Astrocyte (in vitro differentiated cells and primary cell): Measurements from ENCODE around the gene RFLNA. TPM values are rescaled to one million over a fixed set of nuclear protein-coding genes. Genes with fewer than 3 reads are reported as not detected.

Source experiments
- DNase-seq: peaks from one replicate; pipeline ENCODE4 v3.0.0-alpha.2; 2010; ENCODE audit warnings: low read depth
- FAIRE-seq: peaks from 2 replicates; lab custom pipeline; 2011; peaks lifted over from hg19 to GRCh38; lab: Jason Lieb, UNC
- H2AFZ ChIP-seq: 2 replicates; pipeline ENCODE4 v1.6.0; 2012; ENCODE audit warnings: low read depth, low read length, inconsistent platforms
- H3K27ac ChIP-seq: 2 replicates; pipeline ENCODE4 v1.5.1; 2011; ENCODE audit warnings: low read depth, low read length, inconsistent platforms
- H3K27me3 ChIP-seq: 2 replicates; pipeline ENCODE4 v1.6.0; 2011; ENCODE audit warnings: low read length, inconsistent platforms; ENCODE audit not compliant: insufficient read depth
- H3K36me3 ChIP-seq: 2 replicates; pipeline ENCODE4 v1.5.1; 2011; ENCODE audit warnings: low read length, inconsistent platforms; ENCODE audit not compliant: insufficient read depth
- H3K4me1 ChIP-seq: 2 replicates; pipeline ENCODE4 v1.5.1; 2011; ENCODE audit warnings: low read length, inconsistent platforms; ENCODE audit not compliant: insufficient read depth
- H3K4me2 ChIP-seq: 2 replicates; pipeline ENCODE4 v1.6.0; 2012; ENCODE audit warnings: low read length, inconsistent platforms
- H3K4me3 ChIP-seq: 2 replicates; pipeline ENCODE4 v1.5.1; 2011; ENCODE audit warnings: low read depth, mild to moderate bottlenecking, low read length, inconsistent platforms; ENCODE audit not compliant: insufficient read depth
- H3K79me2 ChIP-seq: 2 replicates; pipeline ENCODE4 v1.6.0; 2012; ENCODE audit warnings: mild to moderate bottlenecking, low read length, inconsistent platforms; ENCODE audit not compliant: insufficient read depth
- H3K9ac ChIP-seq: 2 replicates; pipeline ENCODE4 v1.6.0; 2012; ENCODE audit warnings: mild to moderate bottlenecking, low read length, inconsistent platforms
- H3K9me3 ChIP-seq: 2 replicates; pipeline ENCODE4 v1.5.1; 2012; ENCODE audit warnings: low read depth, mild to moderate bottlenecking, low read length, inconsistent platforms; ENCODE audit not compliant: insufficient read depth
- H4K20me1 ChIP-seq: 2 replicates; pipeline ENCODE4 v1.6.0; 2012; ENCODE audit warnings: low read length, inconsistent platforms; ENCODE audit not compliant: insufficient read depth
- H3K27ac Mint-ChIP-seq: one replicate; pipeline ENCODE4 v1.8.0; 2021; ENCODE audit warnings: mild to moderate bottlenecking, mixed read lengths; ENCODE audit not compliant: unreplicated experiment
- H3K27me3 Mint-ChIP-seq: one replicate; pipeline ENCODE4 v1.8.0; 2021; ENCODE audit warnings: low read depth, mixed read lengths; ENCODE audit not compliant: unreplicated experiment
- H3K36me3 Mint-ChIP-seq: one replicate; pipeline ENCODE4 v1.8.0; 2021; ENCODE audit warnings: low read depth, mixed read lengths; ENCODE audit not compliant: unreplicated experiment
- H3K4me1 Mint-ChIP-seq: one replicate; pipeline ENCODE4 v1.8.0; 2021; ENCODE audit warnings: low read depth, mixed read lengths; ENCODE audit not compliant: unreplicated experiment
- H3K4me3 Mint-ChIP-seq: one replicate; pipeline ENCODE4 v1.8.0; 2021; ENCODE audit warnings: mild to moderate bottlenecking, moderate library complexity, mixed read lengths; ENCODE audit not compliant: unreplicated experiment
- H3K9me3 Mint-ChIP-seq: one replicate; pipeline ENCODE4 v1.8.0; 2021; ENCODE audit warnings: mild to moderate bottlenecking, mixed read lengths; ENCODE audit not compliant: unreplicated experiment
- CTCF ChIP-seq: IDR thresholded peaks from 2 replicates; pipeline ENCODE4 v1.5.1; 2011; ENCODE audit warnings: low read depth, mild to moderate bottlenecking, inconsistent platforms, low read length, moderate library complexity; ENCODE audit not compliant: insufficient read depth
- EZH2 ChIP-seq: IDR thresholded peaks from 2 replicates; pipeline ENCODE4 v1.6.1; 2012; ENCODE audit warnings: mild to moderate bottlenecking, low read length, inconsistent platforms; ENCODE audit not compliant: insufficient read depth
- total RNA-seq: library from RNA; stranded (reverse); gene quantifications from 2 replicates; pipeline ENCODE4 v1.2.1, GENCODE V29; 2021

Gene RFLNA
- total RNA-seq, 1 donor from 2014 or later, result 1.8 TPM

DNA sequence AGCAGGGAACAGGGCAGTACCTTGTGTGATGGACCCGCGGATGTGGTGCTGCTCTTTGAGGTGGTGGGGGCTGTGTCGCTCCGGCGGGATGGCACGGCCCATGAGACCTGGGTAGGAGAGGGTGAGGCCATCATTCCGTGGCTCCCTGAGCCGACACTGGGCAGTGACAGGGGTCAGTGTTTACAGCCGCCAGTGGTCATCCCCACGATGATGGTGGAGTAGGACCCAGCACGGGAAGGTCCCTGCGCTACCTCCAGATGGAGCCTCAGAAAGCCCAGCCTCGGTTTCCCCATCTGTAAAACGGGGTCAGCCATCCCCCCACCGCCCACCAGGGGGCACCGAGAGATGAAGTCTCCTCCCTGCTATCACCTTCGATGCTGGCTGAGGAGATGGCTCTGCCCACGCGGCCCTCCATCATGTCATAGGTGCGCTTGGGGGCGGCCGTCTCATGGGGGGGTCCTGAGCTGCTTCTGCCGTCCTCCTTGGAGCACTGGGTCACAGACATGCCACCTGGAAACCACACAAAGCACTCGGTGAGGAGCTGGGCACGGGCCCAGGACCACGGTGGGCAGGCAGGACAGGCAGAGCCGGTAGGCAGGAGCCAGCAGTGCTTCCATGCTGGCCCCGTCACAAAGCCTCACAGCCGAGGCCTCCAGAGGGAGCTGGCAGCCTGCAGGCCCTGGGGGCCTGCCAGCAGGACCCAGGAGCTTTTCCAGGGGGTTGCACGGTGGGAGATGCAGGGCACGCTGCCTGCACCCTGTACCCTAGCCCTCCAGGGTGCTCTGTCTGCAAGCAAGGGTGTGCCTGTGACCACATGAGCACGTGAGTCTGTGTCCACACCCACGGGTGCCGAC is 53.1 kb downstream of the RFLNA start:
- no peak overlapping the region for H3K27ac ChIP-seq
- no peaks in the 10 kb centered on the region for H3K27me3 ChIP-seq
- FAIRE-seq (no peak), DNase-seq (no peak)
- H3K9ac ChIP-seq, result no peak overlapping the region
- H2AFZ ChIP-seq, result no peak overlapping the region
- TF ChIP-seq CTCF (peak; percentile 10), EZH2 (no peak)
- H3K79me2 ChIP-seq, result peaks cover 36% of the 10 kb centered on the region
- no peaks in the 10 kb centered on the region for H3K27me3 Mint-ChIP-seq
- no peaks in the 10 kb centered on the region for H3K4me1 Mint-ChIP-seq
- no peaks in the 10 kb centered on the region for H3K4me1 ChIP-seq
- no peak overlapping the region for H3K4me3 Mint-ChIP-seq
- peaks cover 95% of the 10 kb centered on the region for H4K20me1 ChIP-seq
- H3K9me3 ChIP-seq, result no peaks in the 10 kb centered on the region
- no peak overlapping the region for H3K27ac Mint-ChIP-seq
- H3K4me3 ChIP-seq, result no peak overlapping the region
- peaks cover 70% of the 10 kb centered on the region for H3K36me3 ChIP-seq
- no peak overlapping the region for H3K4me2 ChIP-seq
- no peaks in the 10 kb centered on the region for H3K9me3 Mint-ChIP-seq
- peaks cover 2% of the 10 kb centered on the region for H3K36me3 Mint-ChIP-seq

GRCh38 chr12:124348659-124349380 is 53.9 kb downstream of the RFLNA start:
- no peak overlapping the region for H3K4me2 ChIP-seq
- Mint-ChIP-seq H3K4me3 (no peak overlapping the region), H3K9me3 (no peaks in the 10 kb centered on the region), H3K4me1 (no peaks in the 10 kb centered on the region), H3K36me3 (peaks cover 2% of the 10 kb centered on the region), H3K27me3 (no peaks in the 10 kb centered on the region), H3K27ac (no peak overlapping the region)
- no peak for FAIRE-seq
- no peak overlapping the region for H2AFZ ChIP-seq
- H3K9ac ChIP-seq, result no peak overlapping the region
- no peak overlapping the region for H3K4me3 ChIP-seq
- H3K27me3 ChIP-seq, result no peaks in the 10 kb centered on the region
- DNase-seq, result no peak
- H3K79me2 ChIP-seq, result peaks cover 36% of the 10 kb centered on the region
- no peaks in the 10 kb centered on the region for H3K9me3 ChIP-seq
- no peaks in the 10 kb centered on the region for H3K4me1 ChIP-seq
- H3K27ac ChIP-seq, result no peak overlapping the region
- TF ChIP-seq EZH2 (no peak), CTCF (no peak)
- peaks cover 72% of the 10 kb centered on the region for H3K36me3 ChIP-seq
- peaks cover 95% of the 10 kb centered on the region for H4K20me1 ChIP-seq
